Prostate gland (tissue), 2 donors: ENCODE results near the gene ZNF443. TPM values are rescaled to one million over a fixed set of nuclear protein-coding genes. Genes with fewer than 3 reads are reported as not detected.
"Not testable (repeated sequence)": the region's sequence is repeated elsewhere in the genome, so short reads cannot be mapped to it uniquely, and the experiment has no call there.

Experiments used
- DNase-seq: peaks from one replicate; pipeline ENCODE4 v3.0.0-alpha.2; 2019; ENCODE audit warnings: low spot score
- H3K27ac ChIP-seq, 2 donors: fragments of 200-600 bp; sonication (generic); 2 replicates each; pipeline ENCODE4 v1.5.1; 2017 to 2019
- H3K27me3 ChIP-seq: fragments of 200-600 bp; sonication (generic); replicated peaks from 2 replicates; pipeline ENCODE4 v1.5.1; 2019; ENCODE audit not compliant: insufficient read depth
- H3K36me3 ChIP-seq, 2 donors: fragments of 200-600 bp; sonication (generic); 1 replicate in 1 of 2; 2 replicates in 1 of 2; pipeline versions ENCODE4 v1.5.1 to v1.8.1; 2017 to 2019
- H3K4me1 ChIP-seq: fragments of 200-600 bp; sonication (generic); replicated peaks from 2 replicates; pipeline ENCODE4 v1.5.1; 2019
- H3K4me3 ChIP-seq, 2 donors: fragments of 200-600 bp; sonication (generic); 2 replicates each; pipeline ENCODE4 v1.5.1; 2017 to 2019
- H3K9me3 ChIP-seq: fragments of 200-600 bp; sonication (generic); 2 replicates; pipeline ENCODE4 v1.5.1; 2017
- CTCF ChIP-seq, 4 experiments: fragments of 200-600 bp in 2 of 4; fragments of 450-650 bp in 2 of 4; sonication (generic) in 2 of 4; IDR thresholded peaks; 1 replicate in 3 of 4; 2 replicates in 1 of 4; pipeline ENCODE4 v1.5.1; 2016 to 2019; ENCODE audit warnings: antibody characterized with exemption in 4 of 4, mild to moderate bottlenecking in 2 of 4, moderate library complexity in 2 of 4
- POLR2A ChIP-seq: fragments of 450-650 bp; IDR thresholded peaks from one replicate; pipeline ENCODE4 v1.6.1; 2016; ENCODE audit warnings: antibody characterized with exemption, mild to moderate bottlenecking
- POLR2AphosphoS5 ChIP-seq: sonication (generic); formaldehyde crosslinking; IDR thresholded peaks from one replicate; pipeline ENCODE4 v1.6.1; 2017; ENCODE audit warnings: antibody characterized with exemption
- WGBS: methylation state at CpG from one replicate; pipeline ENCODE4 v1.1.5; 2018; 5-methylcytosine and 5-hydroxymethylcytosine counted together
- intact Hi-C: fragments of 100-400 bp; cut with DNase I; formaldehyde crosslinking; loops from one replicate; pipeline ENCODE4 v1.14.2; 2022
- total RNA-seq, 2 donors: library from RNA; depleted of rRNA; stranded (reverse); fragments of >200 nt; gene quantifications; one replicate each; pipeline ENCODE4 v1.1.0, GENCODE V29; 2016

ZNF443 gene
- 1 to 10 TPM; 5.7 to 5.8 TPM for total RNA-seq

- Histone ChIP-seq H3K4me3 (peak within 1 kb of the TSS; percentile 67 to 68), H3K27me3 (no peaks in the 10 kb centered on the region), H3K36me3 (no peaks in the 10 kb centered on the region), H3K4me1 (no peaks in the 10 kb centered on the region), H3K9me3 (no peaks in the 10 kb centered on the region), H3K27ac (peak within 1 kb of the TSS; percentile 81 to 83)
- 0% methylated on average over 56 of the region's 59 CpGs for WGBS
- peak; percentile 100 for DNase-seq
- intact Hi-C loops: no loop called here
- peak; percentile 93 for TF ChIP-seq POLR2AphosphoS5
- TF ChIP-seq CTCF (IDR thresholded peaks at IDR 0.05): no peak
- peak; percentile 71 for TF ChIP-seq POLR2A
Observed at GRCh38 chr19:12440541-12441316, at the start of gene ZNF443. Gene ZNF443, minus strand, starts transcription at chr19:12441021. Its CDS starts 107 bp downstream, at chr19:12440914.

- H3K27me3 ChIP-seq, H3K9me3 ChIP-seq, H3K36me3 ChIP-seq, H3K4me3 ChIP-seq, DNase-seq, intact Hi-C loops, H3K27ac ChIP-seq, H3K4me1 ChIP-seq: not testable (repeated sequence)
- 94% methylated on average over 1 of the region's 1 CpG for WGBS
Observed at GRCh38 chr19:12486265-12486783, 45.5 kb upstream of the ZNF443 start.

- H3K36me3 ChIP-seq: no peaks in the 10 kb centered on the region
- H3K9me3 ChIP-seq: no peaks in the 10 kb centered on the region
- no peaks in the 10 kb centered on the region for H3K27me3 ChIP-seq
- H3K4me3 ChIP-seq: no peak overlapping the region
- intact Hi-C loops: no loop called here
- H3K27ac ChIP-seq: no peak overlapping the region
- no peak for DNase-seq
- 70% methylated on average over 3 of the region's 3 CpGs for WGBS
- no peaks in the 10 kb centered on the region for H3K4me1 ChIP-seq
- TF ChIP-seq POLR2A: no peak
- no peak for TF ChIP-seq POLR2AphosphoS5
- TF ChIP-seq CTCF (IDR thresholded peaks at IDR 0.05): no peak
Observed at GRCh38 chr19:12485571-12485970, 44.8 kb upstream of the ZNF443 start.

GRCh38 chr19:12485052-12485416, 44.2 kb upstream of the ZNF443 start:
- intact Hi-C loops: no loop called here
- Histone ChIP-seq H3K36me3 (no peaks in the 10 kb centered on the region), H3K4me3 (peak overlapping the region; percentile 86 to 99), H3K4me1 (no peaks in the 10 kb centered on the region), H3K27me3 (no peaks in the 10 kb centered on the region), H3K9me3 (no peaks in the 10 kb centered on the region), H3K27ac (peak overlapping the region; percentile 75 to 83)
- 3% methylated on average over 11 of the region's 11 CpGs for WGBS
- no peak for TF ChIP-seq POLR2AphosphoS5
- TF ChIP-seq POLR2A: no peak
- TF ChIP-seq CTCF (IDR thresholded peaks at IDR 0.05): no peak
- no peak for DNase-seq

- 0% methylated on average over 34 of the region's 53 CpGs for WGBS
- intact Hi-C loops: loop anchor here (1.0 kb wide), 1 partner anchor 11 kb away; no protein-coding TSS in a partner anchor
Observed at GRCh38 chr19:12484371-12485051, 43.7 kb upstream of the ZNF443 start, which contains the start of gene ZNF709. Gene ZNF709, minus strand, starts transcription at chr19:12484816. Its CDS starts 159 bp downstream, at chr19:12484657.

More at GRCh38 chr19:12484371-12485051, 43.7 kb upstream of the ZNF443 start, which contains the start of gene ZNF709:
- no peaks in the 10 kb centered on the region for H3K4me1 ChIP-seq
- DNase-seq: peak; percentile 93
- TF ChIP-seq POLR2A (peak; percentile 81), CTCF (IDR thresholded peaks at IDR 0.05) (no peak), POLR2AphosphoS5 (peak; percentile 91)
- H3K27ac ChIP-seq: peak within 1 kb of the TSS; percentile 75 to 83
- H3K27me3 ChIP-seq: no peaks in the 10 kb centered on the region
- H3K4me3 ChIP-seq: peak within 1 kb of the TSS; percentile 86 to 99
- H3K36me3 ChIP-seq: no peaks in the 10 kb centered on the region
- H3K9me3 ChIP-seq: no peaks in the 10 kb centered on the region
